ENCODE results near the gene GLRA2.

DNA sequence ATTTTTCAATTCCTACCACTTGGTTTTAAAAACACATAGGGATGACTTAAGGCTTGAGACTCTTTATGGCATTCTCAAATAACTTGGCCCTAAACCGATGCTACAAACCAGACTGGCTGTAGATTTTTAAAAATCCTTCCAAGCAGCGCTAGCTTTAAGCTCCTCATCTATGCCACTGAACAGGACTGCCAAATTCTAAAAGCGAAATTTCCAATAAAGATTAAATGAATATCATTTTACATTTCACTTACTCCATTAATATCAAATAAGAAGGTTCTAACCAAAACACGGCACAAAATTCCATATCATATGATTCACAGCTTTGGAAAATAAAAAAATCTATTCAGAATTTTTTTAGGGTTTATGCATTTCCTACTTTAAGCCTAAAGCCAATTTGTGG lies 209.3 kb downstream of the GLRA2 start:
- TF ChIP-seq CTCF (conservative IDR thresholded peaks at IDR 0.05 in 1 of 2, IDR thresholded peaks at IDR 0.05 in 1 of 2; ENCODE audit: extremely low read depth in 1 of 2, insufficient read depth in 1 of 2, low read depth in 1 of 2, low read length in 2 of 2) (no peak), EZH2 (IDR thresholded peaks at IDR 0.05; ENCODE audit: borderline replicate concordance, low read length) (no peak)

Measured in mammary epithelial cell (primary cell).